Liver (tissue), 9 donors: ENCODE results near the gene CPOX. TPM values are rescaled to one million over a fixed set of nuclear protein-coding genes. Genes with fewer than 3 reads are reported as not detected.

ENCODE experiments used
- DNase-seq: peaks from one replicate; pipeline ENCODE4 v3.0.0-alpha.2; 2017; ENCODE audit warnings: low spot score
- H3K27ac ChIP-seq, 2 donors: one replicate each; pipeline ENCODE4 v1.7.0; 2013; ENCODE audit warnings: inconsistent platforms in 2 of 2, low read length in 2 of 2, control low read depth in 1 of 2, low read depth in 1 of 2, mild to moderate bottlenecking in 1 of 2
- H3K27me3 ChIP-seq, 4 donors: one replicate each; pipeline versions ENCODE4 v1.6.1 to v1.7.0; 2013; ENCODE audit warnings: low read length in 3 of 4, inconsistent platforms in 1 of 4, mild to moderate bottlenecking in 1 of 4, moderate library complexity in 1 of 4; ENCODE audit not compliant: control insufficient read depth in 4 of 4, insufficient read depth in 4 of 4
- H3K36me3 ChIP-seq, 4 donors: one replicate each; pipeline versions ENCODE4 v1.6.1 to v1.7.0; 2013; ENCODE audit warnings: low read length in 3 of 4, mild to moderate bottlenecking in 3 of 4, low read depth in 1 of 4, moderate library complexity in 1 of 4; ENCODE audit not compliant: control insufficient read depth in 4 of 4, insufficient read depth in 3 of 4
- H3K4me1 ChIP-seq, 4 donors: one replicate each; pipeline versions ENCODE4 v1.6.1 to v1.7.0; 2013; ENCODE audit warnings: low read length in 3 of 4, mild to moderate bottlenecking in 3 of 4, moderate library complexity in 1 of 4; ENCODE audit not compliant: control insufficient read depth in 4 of 4, insufficient read depth in 4 of 4
- H3K4me3 ChIP-seq, 3 donors: one replicate each; pipeline versions ENCODE4 v1.6.1 to v1.7.0; 2013; ENCODE audit warnings: low read length in 3 of 3, control low read depth in 1 of 3, low read depth in 1 of 3, mild to moderate bottlenecking in 1 of 3
- H3K9ac ChIP-seq, 2 donors: one replicate each; pipeline ENCODE4 v1.7.0; 2013; ENCODE audit warnings: low read length in 2 of 2, mild to moderate bottlenecking in 2 of 2, moderate library complexity in 2 of 2, control low read depth in 1 of 2, low read depth in 1 of 2
- H3K9me3 ChIP-seq, 4 donors: one replicate each; pipeline versions ENCODE4 v1.6.1 to v1.7.0; 2013; ENCODE audit warnings: low read length in 3 of 4; ENCODE audit not compliant: control insufficient read depth in 4 of 4
- EGR1 ChIP-seq, 2 donors: IDR thresholded peaks; 2 replicates each; pipeline ENCODE4 v1.6.1; 2016 to 2018; ENCODE audit warnings: antibody characterized with exemption in 2 of 2, low read depth in 2 of 2
- FOXA1 ChIP-seq: IDR thresholded peaks from 2 replicates; pipeline ENCODE4 v1.6.1; 2016; ENCODE audit warnings: antibody characterized with exemption
- FOXA2 ChIP-seq: IDR thresholded peaks from 2 replicates; pipeline ENCODE4 v1.6.1; 2016; ENCODE audit warnings: antibody characterized with exemption
- GABPA ChIP-seq, 2 donors: IDR thresholded peaks in 1 of 2; conservative IDR thresholded peaks in 1 of 2; 2 replicates each; pipeline ENCODE4 v1.6.1; 2016; ENCODE audit warnings: antibody characterized with exemption in 2 of 2, mild to moderate bottlenecking in 1 of 2, moderate library complexity in 1 of 2
- HNF4A ChIP-seq, 2 donors: conservative IDR thresholded peaks; 2 replicates each; pipeline ENCODE4 v1.6.1; 2016; ENCODE audit warnings: antibody characterized with exemption in 2 of 2, mild to moderate bottlenecking in 2 of 2
- HNF4G ChIP-seq: IDR thresholded peaks from 2 replicates; pipeline ENCODE4 v1.6.1; 2016; ENCODE audit warnings: antibody characterized with exemption
- JUND ChIP-seq, 2 donors: IDR thresholded peaks; 2 replicates each; pipeline ENCODE4 v1.6.1; 2016; ENCODE audit warnings: antibody characterized with exemption in 2 of 2
- NR2F2 ChIP-seq: IDR thresholded peaks from 2 replicates; pipeline ENCODE4 v1.6.1; 2016; ENCODE audit warnings: antibody characterized with exemption
- RAD21 ChIP-seq, 2 donors: IDR thresholded peaks; 2 replicates each; pipeline ENCODE4 v1.6.1; 2016; ENCODE audit warnings: antibody characterized with exemption in 2 of 2, mild to moderate bottlenecking in 2 of 2
- RXRA ChIP-seq, 2 donors: IDR thresholded peaks; 2 replicates each; pipeline ENCODE4 v1.6.1; 2017 to 2018; ENCODE audit warnings: antibody characterized with exemption in 2 of 2, mild to moderate bottlenecking in 1 of 2
- SP1 ChIP-seq: IDR thresholded peaks from 2 replicates; pipeline ENCODE4 v1.6.1; 2018; ENCODE audit warnings: antibody characterized with exemption, mild to moderate bottlenecking
- TAF1 ChIP-seq: conservative IDR thresholded peaks from 2 replicates; pipeline ENCODE4 v1.6.1; 2016; ENCODE audit warnings: antibody characterized with exemption, mild to moderate bottlenecking
- YY1 ChIP-seq: IDR thresholded peaks from 2 replicates; pipeline ENCODE4 v1.6.1; 2016; ENCODE audit warnings: antibody characterized with exemption, mild to moderate bottlenecking
- WGBS: extraction: QIAGEN DNeasy Blood & Tissue Kit; methylation state at CpG from one replicate; pipeline ENCODE4 v1.1.7; 2013; 5-methylcytosine and 5-hydroxymethylcytosine counted together
- polyA plus RNA-seq, 2 donors: library from polyadenylated mRNA; stranded (reverse) in 1 of 2; unstranded in 1 of 2; fragments of 200-250 nt in 1 of 2; fragments of >200 nt in 1 of 2; fragmentation: Nextera tagmentation in 1 of 2; extraction: Ambion mirVana in 1 of 2; gene quantifications; one replicate each; pipeline versions ENCODE4 v1.2.1 to v1.2.3, GENCODE V29; 2013 to 2015
- total RNA-seq, 2 donors: library from RNA; depleted of rRNA; stranded (reverse); fragments of >200 nt; gene quantifications; one replicate each; pipeline ENCODE4 v1.2.3, GENCODE V29; 2014
- TF ChIP-seq, protein P1 (sequence below): IDR thresholded peaks from 2 replicates; pipeline ENCODE4 v1.6.1; 2016; ENCODE audit warnings: antibody characterized with exemption
- TF ChIP-seq, protein P2 (sequence below): IDR thresholded peaks from 2 replicates; pipeline ENCODE4 v1.6.1; 2016; ENCODE audit warnings: antibody characterized with exemption
- TF ChIP-seq, protein P3 (sequence below): IDR thresholded peaks from 2 replicates; pipeline ENCODE4 v1.6.1; 2016; ENCODE audit warnings: antibody characterized with exemption, mild to moderate bottlenecking
- TF ChIP-seq, protein P4 (sequence below): IDR thresholded peaks from 2 replicates; pipeline ENCODE4 v1.6.1; 2016; ENCODE audit warnings: antibody characterized with exemption
- TF ChIP-seq, protein P5 (sequence below): fragments of 150-350 bp; IDR thresholded peaks from 2 replicates; pipeline ENCODE4 v1.5.1; 2017; ENCODE audit warnings: improper control_type of control experiment, low read depth, low read length; ENCODE audit not compliant: missing input control
- donor health status: healthy.
- donor health status: healthy.
- donor health status: healthy.
- donor health status: healthy.
- donor health status: healthy.

CPOX gene
- total and polyA plus RNA-seq, 4 donors: 8.8 to 280 (median 16.3) TPM

DNA sequence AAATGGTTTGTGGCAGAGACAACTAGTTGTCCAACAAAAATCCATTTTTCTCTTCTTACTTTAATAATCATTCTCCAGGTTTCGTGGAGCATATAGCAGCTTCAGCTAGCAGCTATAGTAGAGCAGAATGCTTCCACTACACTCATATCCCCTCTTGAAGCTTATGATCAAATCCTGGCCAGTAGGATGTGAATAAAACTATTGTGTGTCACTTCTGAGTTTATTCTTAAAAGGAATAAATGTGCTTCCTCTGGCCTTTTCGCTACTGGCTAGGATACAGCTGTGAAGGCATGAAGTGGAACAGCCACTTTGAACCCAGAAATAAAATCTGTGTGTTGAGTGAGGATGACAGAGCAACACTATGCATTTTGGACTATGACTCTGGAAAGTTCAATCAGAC, 7.8 kb upstream of the CPOX start:
- H3K9me3 ChIP-seq: no peaks in the 10 kb centered on the region
- H3K4me3 ChIP-seq: no peak overlapping the region
- no peaks in the 10 kb centered on the region for H3K27me3 ChIP-seq
- TF ChIP-seq FOXA1 (no peak), TAF1 (no peak), HNF4A (conservative IDR thresholded peaks at IDR 0.05) (no peak), RAD21 (IDR thresholded peaks at IDR 0.05) (no peak), SP1 (no peak), GABPA (IDR thresholded peaks at IDR 0.05 in 1 of 2, conservative IDR thresholded peaks at IDR 0.05 in 1 of 2) (no peak), JUND (IDR thresholded peaks at IDR 0.05) (no peak), EGR1 (IDR thresholded peaks at IDR 0.05; ENCODE audit: low read depth in 2 of 2) (no peak), NR2F2 (no peak), RXRA (IDR thresholded peaks at IDR 0.05) (no peak), YY1 (no peak), HNF4G (no peak), FOXA2 (no peak)
- TF ChIP-seq, protein P1, sequence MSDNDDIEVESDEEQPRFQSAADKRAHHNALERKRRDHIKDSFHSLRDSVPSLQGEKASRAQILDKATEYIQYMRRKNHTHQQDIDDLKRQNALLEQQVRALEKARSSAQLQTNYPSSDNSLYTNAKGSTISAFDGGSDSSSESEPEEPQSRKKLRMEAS: no peak
- TF ChIP-seq, protein P2, sequence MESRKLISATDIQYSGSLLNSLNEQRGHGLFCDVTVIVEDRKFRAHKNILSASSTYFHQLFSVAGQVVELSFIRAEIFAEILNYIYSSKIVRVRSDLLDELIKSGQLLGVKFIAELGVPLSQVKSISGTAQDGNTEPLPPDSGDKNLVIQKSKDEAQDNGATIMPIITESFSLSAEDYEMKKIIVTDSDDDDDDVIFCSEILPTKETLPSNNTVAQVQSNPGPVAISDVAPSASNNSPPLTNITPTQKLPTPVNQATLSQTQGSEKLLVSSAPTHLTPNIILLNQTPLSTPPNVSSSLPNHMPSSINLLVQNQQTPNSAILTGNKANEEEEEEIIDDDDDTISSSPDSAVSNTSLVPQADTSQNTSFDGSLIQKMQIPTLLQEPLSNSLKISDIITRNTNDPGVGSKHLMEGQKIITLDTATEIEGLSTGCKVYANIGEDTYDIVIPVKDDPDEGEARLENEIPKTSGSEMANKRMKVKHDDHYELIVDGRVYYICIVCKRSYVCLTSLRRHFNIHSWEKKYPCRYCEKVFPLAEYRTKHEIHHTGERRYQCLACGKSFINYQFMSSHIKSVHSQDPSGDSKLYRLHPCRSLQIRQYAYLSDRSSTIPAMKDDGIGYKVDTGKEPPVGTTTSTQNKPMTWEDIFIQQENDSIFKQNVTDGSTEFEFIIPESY: no peak
- TF ChIP-seq, protein P3, sequence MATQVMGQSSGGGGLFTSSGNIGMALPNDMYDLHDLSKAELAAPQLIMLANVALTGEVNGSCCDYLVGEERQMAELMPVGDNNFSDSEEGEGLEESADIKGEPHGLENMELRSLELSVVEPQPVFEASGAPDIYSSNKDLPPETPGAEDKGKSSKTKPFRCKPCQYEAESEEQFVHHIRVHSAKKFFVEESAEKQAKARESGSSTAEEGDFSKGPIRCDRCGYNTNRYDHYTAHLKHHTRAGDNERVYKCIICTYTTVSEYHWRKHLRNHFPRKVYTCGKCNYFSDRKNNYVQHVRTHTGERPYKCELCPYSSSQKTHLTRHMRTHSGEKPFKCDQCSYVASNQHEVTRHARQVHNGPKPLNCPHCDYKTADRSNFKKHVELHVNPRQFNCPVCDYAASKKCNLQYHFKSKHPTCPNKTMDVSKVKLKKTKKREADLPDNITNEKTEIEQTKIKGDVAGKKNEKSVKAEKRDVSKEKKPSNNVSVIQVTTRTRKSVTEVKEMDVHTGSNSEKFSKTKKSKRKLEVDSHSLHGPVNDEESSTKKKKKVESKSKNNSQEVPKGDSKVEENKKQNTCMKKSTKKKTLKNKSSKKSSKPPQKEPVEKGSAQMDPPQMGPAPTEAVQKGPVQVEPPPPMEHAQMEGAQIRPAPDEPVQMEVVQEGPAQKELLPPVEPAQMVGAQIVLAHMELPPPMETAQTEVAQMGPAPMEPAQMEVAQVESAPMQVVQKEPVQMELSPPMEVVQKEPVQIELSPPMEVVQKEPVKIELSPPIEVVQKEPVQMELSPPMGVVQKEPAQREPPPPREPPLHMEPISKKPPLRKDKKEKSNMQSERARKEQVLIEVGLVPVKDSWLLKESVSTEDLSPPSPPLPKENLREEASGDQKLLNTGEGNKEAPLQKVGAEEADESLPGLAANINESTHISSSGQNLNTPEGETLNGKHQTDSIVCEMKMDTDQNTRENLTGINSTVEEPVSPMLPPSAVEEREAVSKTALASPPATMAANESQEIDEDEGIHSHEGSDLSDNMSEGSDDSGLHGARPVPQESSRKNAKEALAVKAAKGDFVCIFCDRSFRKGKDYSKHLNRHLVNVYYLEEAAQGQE: no peak
- TF ChIP-seq, protein P4, sequence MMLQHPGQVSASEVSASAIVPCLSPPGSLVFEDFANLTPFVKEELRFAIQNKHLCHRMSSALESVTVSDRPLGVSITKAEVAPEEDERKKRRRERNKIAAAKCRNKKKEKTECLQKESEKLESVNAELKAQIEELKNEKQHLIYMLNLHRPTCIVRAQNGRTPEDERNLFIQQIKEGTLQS: no peak
- TF ChIP-seq, protein P5, sequence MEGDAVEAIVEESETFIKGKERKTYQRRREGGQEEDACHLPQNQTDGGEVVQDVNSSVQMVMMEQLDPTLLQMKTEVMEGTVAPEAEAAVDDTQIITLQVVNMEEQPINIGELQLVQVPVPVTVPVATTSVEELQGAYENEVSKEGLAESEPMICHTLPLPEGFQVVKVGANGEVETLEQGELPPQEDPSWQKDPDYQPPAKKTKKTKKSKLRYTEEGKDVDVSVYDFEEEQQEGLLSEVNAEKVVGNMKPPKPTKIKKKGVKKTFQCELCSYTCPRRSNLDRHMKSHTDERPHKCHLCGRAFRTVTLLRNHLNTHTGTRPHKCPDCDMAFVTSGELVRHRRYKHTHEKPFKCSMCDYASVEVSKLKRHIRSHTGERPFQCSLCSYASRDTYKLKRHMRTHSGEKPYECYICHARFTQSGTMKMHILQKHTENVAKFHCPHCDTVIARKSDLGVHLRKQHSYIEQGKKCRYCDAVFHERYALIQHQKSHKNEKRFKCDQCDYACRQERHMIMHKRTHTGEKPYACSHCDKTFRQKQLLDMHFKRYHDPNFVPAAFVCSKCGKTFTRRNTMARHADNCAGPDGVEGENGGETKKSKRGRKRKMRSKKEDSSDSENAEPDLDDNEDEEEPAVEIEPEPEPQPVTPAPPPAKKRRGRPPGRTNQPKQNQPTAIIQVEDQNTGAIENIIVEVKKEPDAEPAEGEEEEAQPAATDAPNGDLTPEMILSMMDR: no peak
- H3K36me3 ChIP-seq: no peaks in the 10 kb centered on the region
- H3K4me1 ChIP-seq: peaks cover 0 to 47% (median 28%) of the 10 kb centered on the region in 4 donors
- H3K9ac ChIP-seq: no peak overlapping the region
- no peak overlapping the region for H3K27ac ChIP-seq
- WGBS: 90% methylated on average over 2 of the region's 2 CpGs
- no peak for DNase-seq
